Measurements from ENCODE around the gene SLC7A6.
"Not testable (repeated sequence)": the region's sequence is repeated elsewhere in the genome, so short reads cannot be mapped to it uniquely, and the experiment has no call there.

SLC7A6 gene

GRCh38 chr16:68287276-68288251 is 23.2 kb downstream of the SLC7A6 start:
- no peak overlapping the region for H3K27ac ChIP-seq
- TF ChIP-seq CTCF (conservative IDR thresholded peaks at IDR 0.05), result no peak

- TF ChIP-seq CTCF (conservative IDR thresholded peaks at IDR 0.05), result no peak
Observed at GRCh38 chr16:68288252-68288650, 23.9 kb downstream of the SLC7A6 start.

GRCh38 chr16:68288796-68289195 is 24.5 kb downstream of the SLC7A6 start:
- not testable (repeated sequence) for H3K27ac ChIP-seq

More at GRCh38 chr16:68288252-68288650, 23.9 kb downstream of the SLC7A6 start:
- no peak overlapping the region for H3K27ac ChIP-seq

GRCh38 chr16:68289202-68289601 is 24.9 kb downstream of the SLC7A6 start:
- H3K27ac ChIP-seq, result no peak overlapping the region

GRCh38 chr16:68289621-68290329 is 25.4 kb downstream of the SLC7A6 start:
- H3K27ac ChIP-seq, result no peak overlapping the region
- no peak for TF ChIP-seq CTCF (conservative IDR thresholded peaks at IDR 0.05)

More at GRCh38 chr16:68289202-68289601, 24.9 kb downstream of the SLC7A6 start:
- TF ChIP-seq CTCF (conservative IDR thresholded peaks at IDR 0.05), result no peak

- no peak overlapping the region for H3K27ac ChIP-seq
- TF ChIP-seq CTCF (conservative IDR thresholded peaks at IDR 0.05), result no peak
Observed at GRCh38 chr16:68290450-68290849, 26.1 kb downstream of the SLC7A6 start.

- H3K27ac ChIP-seq, result no peak overlapping the region
- TF ChIP-seq CTCF (conservative IDR thresholded peaks at IDR 0.05), result no peak
Observed at GRCh38 chr16:68291227-68291626, 26.9 kb downstream of the SLC7A6 start.
